HT1080 (cell line): Measurements from ENCODE around the gene ANO3. TPM values are rescaled to one million over a fixed set of nuclear protein-coding genes. Genes with fewer than 3 reads are reported as not detected.
"Not testable (repeated sequence)": the region's sequence is repeated elsewhere in the genome, so short reads cannot be mapped to it uniquely, and the experiment has no call there.

ENCODE experiments used
- DNase-seq: peaks from one replicate; pipeline ENCODE4 v3.0.0-alpha.2; 2015; ENCODE audit warnings: low read depth
- polyA plus RNA-seq, 2 experiments: library from polyadenylated mRNA; depleted of rRNA; stranded (reverse); fragments of >200 nt; gene quantifications; 2 replicates each; pipeline ENCODE4 v1.2.3, GENCODE V29; 2015
- total RNA-seq: library from RNA; depleted of rRNA; stranded (reverse); fragments of >200 nt; shearing (Covaris generic); gene quantifications from 2 replicates; pipeline ENCODE4 v1.2.3, GENCODE V29; 2014; rRNA removed

Gene ANO3
- not detected in 2 replicates for total RNA-seq
- polyA plus RNA-seq (2015; cell fraction: cytosol; rRNA removed): not detected in 2 replicates
- 0.01 TPM in 1 of 2 replicates, not detected in the other for polyA plus RNA-seq (2015; cell fraction: nucleus; rRNA removed)

DNA sequence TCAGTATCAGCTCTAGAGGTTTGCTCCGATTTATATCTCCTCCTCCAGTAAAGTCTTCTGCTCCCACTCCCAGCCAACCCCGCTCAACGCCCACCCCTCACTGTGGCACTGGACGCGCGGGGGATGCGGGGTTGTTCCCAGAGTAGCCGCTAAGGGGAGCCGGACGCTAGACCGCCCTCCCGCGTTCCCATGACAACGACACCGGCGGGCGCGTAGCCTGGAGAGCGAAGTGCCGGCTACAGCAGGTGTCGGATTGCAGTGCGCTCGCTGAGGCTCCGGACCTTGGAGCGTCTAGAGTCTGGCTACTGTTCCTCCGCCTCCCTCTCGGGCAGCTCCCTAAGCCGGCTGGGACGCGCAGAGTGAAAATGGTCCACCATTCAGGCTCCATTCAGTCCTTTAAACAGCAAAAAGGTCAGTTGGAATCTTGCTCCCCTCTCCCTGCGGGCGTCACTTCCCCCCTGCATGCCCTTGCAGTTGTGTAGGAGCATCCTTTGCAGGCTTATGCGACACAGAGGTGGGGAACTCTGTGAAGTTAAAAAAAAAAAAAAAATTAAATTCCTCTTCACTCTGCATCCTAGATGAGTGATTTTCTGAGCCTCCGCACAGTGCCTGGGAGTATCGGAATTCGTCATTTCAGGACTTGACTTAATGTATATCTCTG is at the start of gene ANO3:
ANO3 (plus strand) TSS at position 220 of the 661 bp plus-strand sequence; CDS start at position 366, 146 bp downstream.
- peak; percentile 51 for DNase-seq

DNA sequence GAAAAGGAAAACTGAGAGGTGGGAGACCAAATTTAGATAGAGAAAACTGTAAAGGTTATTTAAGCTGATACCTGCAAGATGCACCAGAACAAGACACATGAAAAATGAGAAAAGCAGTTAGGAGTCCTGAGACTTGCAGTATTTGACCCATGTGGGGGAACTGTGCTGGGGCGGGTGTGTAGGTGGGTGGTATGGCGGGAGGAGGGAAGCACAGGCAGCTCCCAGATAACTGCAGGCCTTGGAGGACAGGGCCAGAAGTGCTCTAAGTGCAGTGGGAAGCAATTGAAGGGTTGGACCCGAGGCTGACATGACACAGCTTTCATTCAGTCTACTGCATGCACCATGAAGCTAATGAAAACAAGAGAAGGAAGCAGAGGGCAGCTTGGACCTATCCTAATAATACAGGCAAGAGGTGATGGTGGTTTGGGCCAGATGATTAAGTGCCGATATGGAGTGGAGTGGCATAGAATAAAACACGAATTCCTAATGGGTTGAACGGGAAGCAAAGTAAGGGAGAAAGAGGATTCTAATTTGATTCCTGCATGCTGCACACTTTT is 48.0 kb upstream of the ANO3 start:
- no peak for DNase-seq

GRCh38 chr11:26285608-26286007 is 46.3 kb upstream of the ANO3 start:
- no peak for DNase-seq

DNA sequence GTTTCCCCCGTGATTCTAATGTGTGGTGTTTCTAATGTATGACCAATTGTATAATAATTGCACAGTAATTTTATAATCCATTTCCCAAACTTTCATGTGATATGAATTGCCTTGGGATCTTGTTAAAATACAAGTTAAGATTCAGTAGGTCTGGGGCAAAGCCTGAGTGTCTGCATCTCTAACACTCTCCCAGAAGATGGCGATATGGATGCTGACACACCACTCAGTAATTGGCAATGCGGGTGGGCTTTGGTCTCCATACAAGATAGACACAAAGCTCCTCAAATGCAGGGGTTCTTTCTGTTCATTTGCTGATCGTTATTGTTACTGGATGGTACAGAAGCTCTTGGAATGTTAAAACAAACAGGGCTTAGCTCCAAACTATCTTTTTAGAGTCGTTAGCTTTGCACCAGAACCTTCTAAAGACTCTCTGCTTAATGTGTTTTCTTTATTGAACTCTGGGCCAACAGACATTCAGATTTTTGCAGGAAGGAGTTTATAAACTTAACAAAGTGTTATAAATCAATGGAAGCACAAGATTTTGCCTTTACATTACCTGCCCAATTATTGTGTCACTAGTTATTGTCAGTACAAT is 45.4 kb upstream of the ANO3 start:
- DNase-seq: peak; percentile 21

GRCh38 chr11:26287067-26287518 is 44.8 kb upstream of the ANO3 start:
- no peak for DNase-seq

- DNase-seq: peak; percentile 47
Measured at GRCh38 chr11:26297189-26297975, 34.5 kb upstream of the ANO3 start.

DNA sequence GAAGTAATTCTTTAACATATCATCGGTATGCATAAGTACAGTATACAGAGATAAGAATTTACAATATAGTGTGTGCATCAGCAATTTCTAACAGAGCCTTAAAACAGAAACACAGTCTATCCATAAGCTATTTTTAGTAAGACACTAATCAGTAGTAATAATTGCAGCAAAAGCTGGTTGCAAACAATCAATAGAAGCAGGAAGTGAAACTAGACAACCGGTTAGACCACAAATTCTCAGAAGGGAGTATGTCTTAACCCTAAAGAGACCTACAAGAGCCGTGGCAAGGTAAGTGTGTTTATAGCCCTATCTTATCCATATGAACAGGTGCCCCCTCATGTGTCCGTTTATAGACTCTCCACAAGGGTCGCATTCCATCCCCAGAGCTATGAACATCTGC is 15.6 kb upstream of the ANO3 start:
- DNase-seq: not testable (repeated sequence)

DNA sequence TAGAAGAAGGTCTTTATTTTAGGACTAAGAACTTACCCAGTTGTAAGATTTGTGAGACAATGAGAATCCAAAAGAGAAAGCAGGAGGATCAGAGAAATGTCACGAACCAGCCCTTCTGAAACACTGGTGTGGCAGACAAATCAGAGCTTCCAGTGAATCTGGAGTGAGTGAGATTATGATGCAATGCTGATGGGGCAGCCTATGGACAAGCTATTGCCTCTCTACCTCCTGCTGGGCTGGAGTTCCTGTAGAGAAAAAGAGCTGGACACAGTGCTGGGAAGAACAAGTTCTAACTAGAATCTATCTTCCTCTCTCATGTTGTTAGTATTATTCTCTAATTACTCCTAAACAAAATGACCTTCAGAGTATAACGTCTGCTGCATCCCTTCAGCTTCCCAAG is 12.0 kb upstream of the ANO3 start:
- peak; percentile 55 for DNase-seq

- no peak for DNase-seq
Measured at GRCh38 chr11:26321516-26321915, 10.4 kb upstream of the ANO3 start.

- no peak for DNase-seq
Measured at GRCh38 chr11:26322335-26323067, 9.4 kb upstream of the ANO3 start.

DNA sequence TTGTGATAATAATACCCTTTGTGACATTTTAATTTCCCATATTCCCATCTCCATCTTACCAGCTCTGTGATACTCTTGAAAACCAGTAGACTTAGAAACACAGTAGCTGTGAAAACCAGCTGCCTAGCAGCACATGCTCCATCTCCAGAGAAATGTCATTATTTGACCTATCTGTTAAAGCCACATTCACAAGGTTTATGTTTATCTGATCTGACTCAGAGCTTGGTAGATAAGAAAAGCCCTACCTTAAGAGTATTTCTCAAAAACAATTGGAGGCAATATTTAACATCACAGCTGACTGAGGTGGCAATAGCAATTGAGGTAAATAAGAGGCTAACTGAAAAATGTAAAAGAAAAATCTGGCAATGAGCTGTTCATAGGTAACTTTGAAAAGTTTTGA is 8.1 kb upstream of the ANO3 start:
- no peak for DNase-seq

GRCh38 chr11:26324270-26324669 is 7.7 kb upstream of the ANO3 start:
- DNase-seq: no peak

GRCh38 chr11:26326793-26327400 is 5.0 kb upstream of the ANO3 start:
- DNase-seq: no peak

- no peak for DNase-seq
Measured at GRCh38 chr11:26329206-26329605, 2.7 kb upstream of the ANO3 start.

GRCh38 chr11:26330262-26330661 is 1.7 kb upstream of the ANO3 start:
- no peak for DNase-seq

DNA sequence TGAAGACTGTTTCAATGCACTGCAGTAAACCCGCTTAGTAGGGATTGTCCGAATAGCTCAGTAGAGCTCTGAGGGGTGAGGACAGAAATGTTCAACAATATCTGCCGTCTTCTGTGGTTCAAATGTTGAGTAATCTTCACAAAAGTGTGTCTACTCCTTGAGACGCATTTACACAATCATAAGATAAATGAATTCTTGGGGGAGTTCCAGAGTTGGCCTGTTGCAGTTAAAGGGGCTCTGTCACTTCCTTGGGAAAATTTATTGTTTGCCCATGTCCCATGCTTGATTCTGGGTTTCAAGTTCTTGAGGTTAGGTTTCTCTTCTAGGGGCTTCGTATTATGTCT is 614 bp downstream of the ANO3 start:
- no peak for DNase-seq

- peak; percentile 7 for DNase-seq
Measured at GRCh38 chr11:26333906-26334305, 2.0 kb downstream of the ANO3 start.

DNA sequence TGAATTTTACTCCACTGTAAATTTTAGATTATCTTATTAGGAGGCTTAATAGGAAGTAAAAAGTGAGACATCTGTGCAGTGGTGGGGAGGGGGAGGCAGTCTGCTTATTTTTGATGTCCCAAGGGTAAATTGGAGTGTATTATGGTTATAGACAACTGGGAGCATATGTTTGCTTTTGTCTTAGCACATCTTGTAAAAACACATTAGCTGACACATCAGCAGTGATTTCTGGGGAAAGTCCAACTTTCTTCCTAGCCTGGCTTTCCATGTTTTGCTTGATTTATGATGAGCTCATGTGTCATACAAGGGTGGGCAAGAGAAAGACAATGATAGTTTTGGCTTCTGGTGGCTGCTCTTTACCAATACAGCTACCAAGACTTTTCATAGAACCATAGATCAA is 4.0 kb downstream of the ANO3 start:
- no peak for DNase-seq

GRCh38 chr11:26344647-26345046 is 12.7 kb downstream of the ANO3 start:
- no peak for DNase-seq

DNA sequence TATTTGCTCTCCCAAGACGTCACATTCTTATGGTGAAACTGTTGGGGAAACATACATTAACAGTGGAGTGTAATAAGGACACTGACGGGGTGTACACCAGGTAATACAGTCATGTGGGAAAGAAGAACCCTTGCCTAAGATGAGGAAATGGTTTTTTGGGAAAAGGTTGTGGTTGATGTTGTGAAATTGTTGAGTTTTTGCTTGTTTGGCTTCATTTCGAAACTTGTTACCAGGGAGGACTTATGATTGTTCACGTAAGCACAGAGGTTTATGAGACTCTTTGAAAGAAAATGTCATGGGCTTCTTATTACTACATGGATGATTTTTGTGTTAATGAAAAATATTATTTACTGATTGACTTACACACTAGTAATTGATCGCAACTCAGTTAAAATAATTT is 16.8 kb downstream of the ANO3 start:
- no peak for DNase-seq

GRCh38 chr11:26350002-26350401 is 18.1 kb downstream of the ANO3 start:
- DNase-seq: no peak
